Mucosa of descending colon (tissue), 3 donors: ENCODE data around the gene LMO7. TPM values are rescaled to one million over a fixed set of nuclear protein-coding genes. Genes with fewer than 3 reads are reported as not detected.

ENCODE experiments used
- ATAC-seq: fragments of 200-7000 bp; cut with Tn5 transposase; one replicate; pipeline ENCODE4 v1.9.1; 2020; ENCODE audit warnings: mild to moderate bottlenecking, moderate library complexity
- DNase-seq, 3 donors: peaks; one replicate each; pipeline ENCODE4 v3.0.0-alpha.2; 2020
- H3K36me3 ChIP-seq: fragments of 200-600 bp; one replicate; pipeline ENCODE4 v1.8.0; 2021; ENCODE audit warnings: low read depth, mild to moderate bottlenecking
- H3K4me1 ChIP-seq: fragments of 200-600 bp; one replicate; pipeline ENCODE4 v1.8.0; 2021; ENCODE audit warnings: low read depth, mild to moderate bottlenecking
- H3K4me3 ChIP-seq: fragments of 200-600 bp; one replicate; pipeline ENCODE4 v1.8.0; 2021; ENCODE audit warnings: mild to moderate bottlenecking
- H3K9me3 ChIP-seq: fragments of 200-600 bp; one replicate; pipeline ENCODE4 v1.8.0; 2021; ENCODE audit warnings: mild to moderate bottlenecking
- intact Hi-C, 2 donors: fragments of 100-400 bp; cut with DNase I in 1 of 2; cut with micrococcal nuclease in 1 of 2; formaldehyde crosslinking; loops; one replicate each; pipeline versions ENCODE4 v1.11.0 to v1.11.1; 2022; cut with DNase I, micrococcal nuclease
- total RNA-seq, 3 donors: library from RNA; stranded (reverse); fragmentation: NEBNext Ultra II Directional in 2 of 3; extraction: Animal tissue kit (Norgen Biotek cat#: 25700) in 2 of 3; gene quantifications; one replicate each; pipeline versions ENCODE4 v1.2.1 to v1.2.4, GENCODE V29; 2021 to 2023
- TF ChIP-seq, protein P1 (sequence below): fragments of 200-600 bp; IDR thresholded peaks from one replicate; pipeline ENCODE4 v1.8.0; 2022; ENCODE audit warnings: antibody characterized with exemption, mild to moderate bottlenecking
- donor health status: DM: no; HTN: no; CAD: no; lungs with moderate emphysema.
- donor health status: DM: no; HTN: no; CAD: no.
- donor health status: DM: no; HTN: yes; CAD: no.

LMO7 gene
- total RNA-seq, 3 donors from 2014 or later: 127 to 243 (median 212) TPM

- ATAC-seq (no peak), DNase-seq (no peak)
- no peaks in the 10 kb centered on the region for H3K9me3 ChIP-seq
- H3K36me3 ChIP-seq: no peaks in the 10 kb centered on the region
- intact Hi-C loops: no loop called here
- TF ChIP-seq, protein P1, sequence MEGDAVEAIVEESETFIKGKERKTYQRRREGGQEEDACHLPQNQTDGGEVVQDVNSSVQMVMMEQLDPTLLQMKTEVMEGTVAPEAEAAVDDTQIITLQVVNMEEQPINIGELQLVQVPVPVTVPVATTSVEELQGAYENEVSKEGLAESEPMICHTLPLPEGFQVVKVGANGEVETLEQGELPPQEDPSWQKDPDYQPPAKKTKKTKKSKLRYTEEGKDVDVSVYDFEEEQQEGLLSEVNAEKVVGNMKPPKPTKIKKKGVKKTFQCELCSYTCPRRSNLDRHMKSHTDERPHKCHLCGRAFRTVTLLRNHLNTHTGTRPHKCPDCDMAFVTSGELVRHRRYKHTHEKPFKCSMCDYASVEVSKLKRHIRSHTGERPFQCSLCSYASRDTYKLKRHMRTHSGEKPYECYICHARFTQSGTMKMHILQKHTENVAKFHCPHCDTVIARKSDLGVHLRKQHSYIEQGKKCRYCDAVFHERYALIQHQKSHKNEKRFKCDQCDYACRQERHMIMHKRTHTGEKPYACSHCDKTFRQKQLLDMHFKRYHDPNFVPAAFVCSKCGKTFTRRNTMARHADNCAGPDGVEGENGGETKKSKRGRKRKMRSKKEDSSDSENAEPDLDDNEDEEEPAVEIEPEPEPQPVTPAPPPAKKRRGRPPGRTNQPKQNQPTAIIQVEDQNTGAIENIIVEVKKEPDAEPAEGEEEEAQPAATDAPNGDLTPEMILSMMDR: no peak
- H3K4me1 ChIP-seq: no peaks in the 10 kb centered on the region
- H3K4me3 ChIP-seq: no peak overlapping the region
These were observed 113.3 kb downstream of the LMO7 start for GRCh38 chr13:75749407-75749806.

GRCh38 chr13:75751350-75751749, 115.2 kb downstream of the LMO7 start:
- intact Hi-C loops: no loop called here
- DNase-seq (no peak), ATAC-seq (no peak)
- TF ChIP-seq, protein P1: no peak
- Histone ChIP-seq H3K36me3 (no peaks in the 10 kb centered on the region), H3K4me3 (no peak overlapping the region), H3K9me3 (no peaks in the 10 kb centered on the region), H3K4me1 (no peaks in the 10 kb centered on the region)

- no peak for DNase-seq
- intact Hi-C loops: no loop called here
- Histone ChIP-seq H3K4me3 (no peak overlapping the region), H3K36me3 (no peaks in the 10 kb centered on the region), H3K4me1 (no peaks in the 10 kb centered on the region), H3K9me3 (no peaks in the 10 kb centered on the region)
- ATAC-seq: no peak
- TF ChIP-seq, protein P1: no peak
These were observed 116.7 kb downstream of the LMO7 start for GRCh38 chr13:75752826-75753225.

DNA sequence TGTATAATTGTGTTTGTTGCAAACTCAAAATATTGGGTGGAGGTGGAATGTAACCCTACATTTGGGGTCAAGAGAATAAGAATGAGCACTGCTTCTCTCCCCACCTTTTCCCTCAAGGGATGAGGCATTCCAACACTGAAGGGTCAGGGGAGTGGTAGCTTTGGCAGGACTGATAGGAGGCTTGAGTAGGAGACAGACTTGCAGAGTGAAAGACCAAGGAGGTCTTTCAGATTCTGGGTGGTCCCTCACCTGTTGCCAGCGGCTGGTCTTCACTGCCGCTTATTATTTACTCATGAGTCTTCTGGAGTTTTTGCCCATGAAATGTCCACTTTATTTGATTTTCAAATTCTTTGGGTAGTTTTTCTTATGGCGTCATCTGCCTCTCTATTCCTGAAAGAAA, 118.8 kb downstream of the LMO7 start:
- Histone ChIP-seq H3K36me3 (no peaks in the 10 kb centered on the region), H3K9me3 (no peaks in the 10 kb centered on the region), H3K4me1 (no peaks in the 10 kb centered on the region), H3K4me3 (no peak overlapping the region)
- TF ChIP-seq, protein P1: no peak
- intact Hi-C loops: no loop called here
- DNase-seq: no peak
- no peak for ATAC-seq

- intact Hi-C loops: no loop called here
- ATAC-seq: no peak
- TF ChIP-seq, protein P1: no peak
- Histone ChIP-seq H3K9me3 (no peaks in the 10 kb centered on the region), H3K4me3 (no peak overlapping the region), H3K36me3 (no peaks in the 10 kb centered on the region), H3K4me1 (no peaks in the 10 kb centered on the region)
- no peak for DNase-seq
These were observed 121.2 kb downstream of the LMO7 start for GRCh38 chr13:75757336-75757735.

DNA sequence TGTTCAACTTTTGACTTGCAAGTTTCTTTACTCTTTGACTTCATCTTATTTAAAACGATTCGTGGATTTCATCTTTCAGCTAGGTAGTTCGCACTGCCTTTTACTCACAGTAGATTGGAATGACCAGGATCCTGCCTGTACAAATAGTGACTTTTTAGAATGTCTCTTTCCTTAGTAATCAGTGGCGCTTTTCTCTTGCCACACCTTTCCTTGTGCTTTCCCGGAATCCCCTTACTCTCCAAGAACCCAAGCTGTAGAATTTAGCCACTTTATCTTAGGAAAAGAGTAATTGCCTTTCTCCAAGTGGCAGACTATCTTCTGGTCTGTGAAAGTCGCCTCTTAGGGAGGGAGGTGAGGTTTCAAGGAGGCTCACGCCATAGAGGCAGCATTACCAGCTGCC, 123.4 kb downstream of the LMO7 start:
- Histone ChIP-seq H3K36me3 (no peaks in the 10 kb centered on the region), H3K9me3 (no peaks in the 10 kb centered on the region), H3K4me1 (no peaks in the 10 kb centered on the region), H3K4me3 (no peak overlapping the region)
- intact Hi-C loops: no loop called here
- no peak for ATAC-seq
- TF ChIP-seq, protein P1: no peak
- no peak for DNase-seq
